ENCODE measurements around the gene FAM3C.

Gene FAM3C

DNA sequence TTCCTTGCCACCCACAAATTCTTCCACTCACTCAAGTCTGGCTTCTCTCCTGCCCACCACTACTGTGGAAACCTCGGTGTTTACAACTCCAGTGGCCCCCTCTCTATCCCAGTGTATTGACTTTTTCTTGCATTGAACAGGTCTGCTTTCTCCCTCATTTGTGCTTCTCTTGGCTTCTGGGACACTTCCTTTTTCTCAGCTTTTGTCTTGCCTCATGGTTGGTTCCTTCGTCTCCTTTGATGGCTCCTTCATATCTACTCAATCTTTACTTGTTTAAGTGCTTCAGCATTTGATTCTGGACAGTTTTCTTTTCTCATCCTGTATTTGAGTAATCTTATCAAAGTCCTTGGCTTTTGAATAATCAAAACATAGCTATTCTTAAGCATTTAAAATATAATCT is 35.9 kb upstream of the FAM3C start:
- TF ChIP-seq, protein P1, sequence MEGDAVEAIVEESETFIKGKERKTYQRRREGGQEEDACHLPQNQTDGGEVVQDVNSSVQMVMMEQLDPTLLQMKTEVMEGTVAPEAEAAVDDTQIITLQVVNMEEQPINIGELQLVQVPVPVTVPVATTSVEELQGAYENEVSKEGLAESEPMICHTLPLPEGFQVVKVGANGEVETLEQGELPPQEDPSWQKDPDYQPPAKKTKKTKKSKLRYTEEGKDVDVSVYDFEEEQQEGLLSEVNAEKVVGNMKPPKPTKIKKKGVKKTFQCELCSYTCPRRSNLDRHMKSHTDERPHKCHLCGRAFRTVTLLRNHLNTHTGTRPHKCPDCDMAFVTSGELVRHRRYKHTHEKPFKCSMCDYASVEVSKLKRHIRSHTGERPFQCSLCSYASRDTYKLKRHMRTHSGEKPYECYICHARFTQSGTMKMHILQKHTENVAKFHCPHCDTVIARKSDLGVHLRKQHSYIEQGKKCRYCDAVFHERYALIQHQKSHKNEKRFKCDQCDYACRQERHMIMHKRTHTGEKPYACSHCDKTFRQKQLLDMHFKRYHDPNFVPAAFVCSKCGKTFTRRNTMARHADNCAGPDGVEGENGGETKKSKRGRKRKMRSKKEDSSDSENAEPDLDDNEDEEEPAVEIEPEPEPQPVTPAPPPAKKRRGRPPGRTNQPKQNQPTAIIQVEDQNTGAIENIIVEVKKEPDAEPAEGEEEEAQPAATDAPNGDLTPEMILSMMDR (IDR thresholded peaks at IDR 0.05) = no peak

DNA sequence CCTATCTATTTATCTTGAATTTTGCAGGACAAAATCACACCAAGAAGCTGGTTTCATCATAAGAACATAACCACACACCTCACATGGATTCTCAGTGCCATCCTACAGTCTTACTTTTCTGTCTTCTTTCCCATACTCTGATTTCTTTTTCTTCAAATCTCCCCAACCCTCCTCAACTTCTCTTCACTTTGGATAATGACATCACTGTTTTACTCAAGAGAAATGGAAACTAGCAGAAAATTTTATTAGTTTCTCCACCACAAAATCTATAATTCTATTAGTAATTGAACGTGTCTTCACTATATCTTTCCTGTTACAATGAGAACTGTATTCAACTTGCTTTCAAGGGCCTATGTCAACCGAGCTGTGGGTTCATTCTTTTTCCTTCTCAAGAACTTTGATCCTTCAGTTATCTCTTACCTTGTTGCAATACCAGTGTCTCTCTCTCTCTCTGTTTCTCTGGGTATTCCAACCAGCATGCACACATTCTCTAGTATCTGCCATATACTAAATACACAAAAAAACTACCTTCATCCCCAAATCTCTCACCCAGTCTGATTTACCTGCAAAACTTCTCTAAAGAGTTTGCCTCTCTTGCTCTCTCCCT is 35.4 kb upstream of the FAM3C start:
- TF ChIP-seq, protein P1 (IDR thresholded peaks at IDR 0.05) = no peak

DNA sequence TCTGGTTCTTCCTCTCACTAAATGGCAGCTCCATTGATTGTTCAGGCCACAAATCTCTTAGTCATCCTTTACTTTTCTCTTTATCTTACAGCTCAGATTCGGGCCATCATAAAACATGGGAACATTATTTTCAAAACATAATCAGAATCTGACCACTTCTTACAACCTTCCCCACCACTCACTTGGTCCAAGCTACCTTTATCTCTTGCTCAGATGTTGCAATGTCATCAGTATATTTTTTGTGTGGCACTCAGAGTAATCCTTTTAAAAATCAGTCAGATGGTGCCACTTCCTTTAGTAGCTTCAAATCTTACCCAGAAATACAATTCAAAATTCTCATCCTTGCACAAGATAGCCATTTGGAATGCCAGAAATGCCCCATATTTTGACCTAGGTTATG is 34.5 kb upstream of the FAM3C start:
- TF ChIP-seq, protein P1 (IDR thresholded peaks at IDR 0.05) = no peak

DNA sequence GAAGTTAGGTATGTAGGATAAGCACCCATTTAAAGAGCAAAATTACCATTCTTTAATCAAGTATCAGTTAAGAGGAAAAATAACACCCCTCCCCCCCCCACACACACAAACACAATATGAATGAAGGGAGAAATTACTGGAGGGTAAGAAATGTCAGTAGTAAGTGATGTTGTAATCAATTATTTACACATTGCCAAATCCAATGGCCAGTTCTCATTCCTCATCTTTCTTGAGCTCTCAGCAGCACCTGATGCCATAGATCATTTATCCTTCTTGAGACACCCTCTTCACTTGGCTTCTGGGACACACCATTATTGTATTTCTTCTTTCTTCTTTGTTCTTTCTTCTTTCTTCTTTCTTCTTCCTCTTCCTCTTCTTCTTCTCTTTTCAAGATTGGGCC is 33.7 kb upstream of the FAM3C start:
- TF ChIP-seq, protein P1 (IDR thresholded peaks at IDR 0.05) = no peak

DNA sequence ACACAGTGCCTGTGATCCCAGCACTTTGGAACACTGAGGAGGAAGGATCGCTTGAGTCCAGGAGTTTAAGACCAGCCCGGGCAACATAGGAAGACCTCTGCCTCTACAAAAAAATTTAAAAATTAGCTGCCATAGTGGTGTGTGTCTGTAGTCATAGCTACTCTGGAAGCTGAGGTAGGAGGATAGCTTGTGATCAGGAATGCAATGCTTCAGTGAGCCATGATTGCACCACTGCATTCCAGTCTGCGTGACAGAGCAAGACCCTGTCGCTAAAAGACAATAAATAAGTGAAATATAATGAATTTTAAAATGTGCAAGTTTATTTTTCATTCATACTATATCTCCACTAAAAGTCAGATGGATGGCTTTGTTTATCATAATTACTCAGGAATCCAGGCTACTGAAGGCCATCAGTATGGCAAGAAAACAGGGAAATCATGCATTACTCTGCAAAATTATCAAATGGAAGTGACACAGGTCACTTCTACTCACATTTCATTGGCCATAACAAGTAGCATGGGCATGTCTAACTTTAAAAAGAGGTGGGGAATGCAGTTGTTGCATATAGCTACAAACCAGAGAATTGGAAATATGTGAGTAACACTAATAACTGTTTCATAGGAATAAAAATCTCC is 32.9 kb upstream of the FAM3C start:
- TF ChIP-seq, protein P1 (IDR thresholded peaks at IDR 0.05) = no peak

DNA sequence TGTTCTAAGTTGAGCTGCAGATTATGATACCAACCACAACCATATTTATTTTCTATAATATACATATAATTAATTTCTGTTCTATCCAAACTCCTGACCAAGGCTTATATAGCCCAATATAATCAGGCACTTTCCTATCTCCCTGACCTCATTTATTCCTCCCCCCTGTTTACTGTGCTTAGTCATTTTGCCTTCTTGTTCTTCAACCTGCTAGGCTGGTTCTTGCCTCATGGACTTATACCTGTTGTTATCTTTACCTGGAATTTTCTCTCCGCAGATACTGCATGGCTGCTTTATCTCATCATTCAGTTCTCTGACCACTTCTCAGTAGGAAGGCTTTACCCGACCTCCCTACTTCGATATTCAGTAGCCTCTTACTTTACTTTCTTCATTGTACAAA is 24.9 kb upstream of the FAM3C start:
- TF ChIP-seq, protein P1 (IDR thresholded peaks at IDR 0.05) = no peak

DNA sequence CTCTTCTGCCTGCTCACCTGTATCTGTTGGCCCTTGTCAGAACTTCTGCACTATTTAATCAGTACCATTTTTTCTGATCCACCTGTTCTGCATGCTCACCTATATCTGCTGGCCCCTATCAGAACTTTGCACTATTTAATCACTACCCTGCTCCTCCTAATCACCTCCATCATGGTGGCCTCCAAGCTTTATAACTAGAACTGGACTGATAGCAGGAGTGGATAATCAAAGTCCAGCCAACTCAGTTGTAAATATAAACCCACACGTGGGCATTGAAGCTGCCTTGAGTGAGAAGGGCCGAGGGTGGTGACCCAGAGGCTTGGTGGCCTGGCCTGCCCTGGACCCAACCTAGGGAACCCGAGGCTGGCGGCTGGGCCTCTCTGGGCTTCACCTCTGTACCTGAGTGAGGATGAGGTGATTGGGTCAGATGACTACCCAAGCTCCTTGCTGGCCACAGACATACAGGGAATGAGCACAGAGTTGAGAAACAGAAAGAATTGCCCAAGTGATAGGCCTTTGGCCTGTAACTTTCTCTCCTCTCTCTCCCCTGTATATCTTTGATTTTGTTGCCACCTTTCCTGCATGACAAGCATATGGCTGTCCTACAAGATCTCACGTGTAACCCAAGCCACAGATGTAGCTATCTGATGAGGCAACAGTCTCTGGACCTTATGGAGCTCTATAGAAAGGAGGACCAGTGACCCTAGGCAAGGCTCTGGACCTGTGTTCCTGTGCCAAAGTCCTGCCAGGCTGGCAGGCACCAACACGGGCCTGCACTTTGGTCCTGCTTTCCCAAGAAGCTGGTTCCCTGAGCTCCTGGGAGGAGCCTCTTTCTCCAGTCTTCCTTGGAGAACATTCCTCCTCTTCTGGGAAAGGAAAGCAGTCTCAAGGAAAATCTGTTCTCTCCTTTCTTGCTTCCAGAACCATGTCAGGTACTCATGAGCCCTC is 23.4 kb upstream of the FAM3C start:
- TF ChIP-seq, protein P1 (IDR thresholded peaks at IDR 0.05) = no peak

Data from LNCAP (cell line).